Motor neuron (in vitro differentiated cells): ENCODE data around the gene SUN2. TPM values are rescaled to one million over a fixed set of nuclear protein-coding genes. Genes with fewer than 3 reads are reported as not detected.

ENCODE experiments used
- ATAC-seq, 8 experiments: fragments of 200-7000 bp; cut with Tn5 transposase; replicated peaks in 6 of 8; 2 replicates each; pipeline ENCODE4 v1.8.0; 2021; ENCODE audit warnings: mild to moderate bottlenecking in 8 of 8, moderate library complexity in 8 of 8
- H3K27ac ChIP-seq, 2 donors: fragments of 250-450 bp; sonication (Bioruptor Pico); 2 replicates each; pipeline ENCODE4 v1.9.0; 2021; ENCODE audit warnings: antibody characterized with exemption in 2 of 2, mild to moderate bottlenecking in 2 of 2, moderate library complexity in 1 of 2
- H3K4me1 ChIP-seq, 2 donors: fragments of 250-450 bp; sonication (Bioruptor Pico); replicated peaks in 1 of 2; 2 replicates each; pipeline ENCODE4 v1.6.1; 2021; ENCODE audit warnings: antibody characterized with exemption in 2 of 2, mild to moderate bottlenecking in 2 of 2, moderate library complexity in 1 of 2
- H3K4me3 ChIP-seq, 5 donors: fragments of 250-450 bp; sonication (Bioruptor Pico); 2 replicates each; pipeline ENCODE4 v1.9.0; 2021; ENCODE audit warnings: antibody characterized with exemption in 5 of 5, mild to moderate bottlenecking in 5 of 5, moderate library complexity in 4 of 5
- WGBS, 10 experiments: fragments of 450-650 bp; shearing (Covaris generic); methylation state at CpG; one replicate each; pipeline ENCODE4 v1.0.0; 2022; 5-methylcytosine and 5-hydroxymethylcytosine counted together
- in situ Hi-C, 9 experiments: fragments of 400-800 bp; cut with MboI; loops; one replicate each; pipeline ENCODE4 v1.15.0; 2021; ENCODE audit warnings: low sequenced_read_pairs in 9 of 9, low pct_unique_long_range_greater_than_20kb in 2 of 9; ENCODE audit not compliant: unreplicated experiment in 9 of 9
- total RNA-seq, 8 experiments: library from RNA; unstranded; fragments of 300-600 nt; gene quantifications; 2 replicates each; pipeline versions ENCODE4 v1.2.3 to v1.2.4, GENCODE V29; 2022

The SUN2 gene
- total RNA-seq, 8 experiments from 2014 or later = 29.8 to 49.9 (median 38.0) TPM

DNA sequence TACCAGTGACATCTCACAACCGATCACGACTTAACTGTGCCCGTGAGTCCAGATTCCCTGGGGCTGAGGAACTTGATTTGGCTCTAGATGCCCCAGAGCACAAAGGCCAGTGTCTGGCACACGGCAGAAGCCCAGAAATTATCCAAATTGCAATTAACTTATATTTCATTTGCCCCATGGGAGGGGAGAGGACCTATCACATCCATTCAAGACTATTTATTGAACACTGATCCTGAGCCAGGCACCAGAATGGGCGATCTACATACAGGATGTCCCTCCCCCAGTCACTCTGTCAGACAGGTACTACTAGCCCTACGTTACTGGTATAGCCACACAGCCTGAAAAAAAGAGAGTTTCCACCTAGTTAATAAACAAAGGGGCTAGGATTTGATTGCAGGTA is 33.0 kb upstream of the SUN2 start:
- H3K27ac ChIP-seq = no peak overlapping the region
- in situ Hi-C loops = no loop called here
- WGBS, 10 experiments = 3 to 94% (median 51%) methylated on average over 3 to 5 of the region's 6 CpGs; no CpG with 5 or more reads in 3 of the 10 experiments
- peak in 2 of 8 experiments; percentile 11 to 20 for ATAC-seq
- H3K4me3 ChIP-seq = no peak overlapping the region
- H3K4me1 ChIP-seq = peaks cover 6 to 7% of the 10 kb centered on the region in 2 donors

DNA sequence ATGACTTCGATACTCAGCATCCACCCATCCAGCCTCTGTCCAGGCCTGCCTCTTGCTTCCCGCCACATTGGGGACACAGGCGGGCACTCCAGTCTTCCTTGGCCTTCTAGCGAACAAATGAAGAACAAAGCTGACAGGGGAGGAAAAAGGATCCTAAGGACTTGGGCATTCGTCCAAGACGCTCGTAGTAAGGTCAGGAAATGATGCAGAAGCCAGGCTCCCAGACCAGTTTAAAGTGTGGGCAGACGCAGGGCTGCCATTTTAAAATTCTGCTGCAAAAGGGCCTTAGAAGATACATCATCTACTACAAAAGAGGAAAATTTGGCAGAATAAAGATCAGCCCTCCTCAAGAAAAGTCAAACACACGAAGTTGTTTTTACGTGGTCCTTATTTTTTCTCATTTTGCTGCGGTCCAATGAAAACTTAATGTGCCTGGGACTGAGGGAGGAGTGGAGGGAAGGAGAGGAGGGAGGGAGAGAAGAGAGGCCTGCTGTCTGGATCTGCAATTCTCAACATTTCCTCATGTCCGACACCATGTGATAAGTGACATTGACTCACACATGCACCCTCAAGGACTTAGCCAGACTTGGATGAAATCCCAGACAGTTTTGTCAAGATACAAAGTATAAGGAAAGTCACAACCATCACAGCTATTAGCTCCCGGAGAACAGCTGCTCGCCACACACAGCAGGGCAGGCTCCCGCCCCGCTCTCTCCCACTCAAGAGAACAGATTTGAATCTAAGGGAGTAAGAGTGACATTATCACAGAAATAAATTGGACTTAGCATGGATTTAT is 32.4 kb upstream of the SUN2 start:
- no peak overlapping the region for H3K27ac ChIP-seq
- no peak overlapping the region for H3K4me3 ChIP-seq
- 0 to 100% (median 66%) methylated on average over 1 to 14 of the region's 16 CpGs; no CpG with 5 or more reads in 4 of the 10 experiments for WGBS, 10 experiments
- in situ Hi-C loops = no loop called here
- peaks cover 9 to 10% of the 10 kb centered on the region in 2 donors for H3K4me1 ChIP-seq
- peak in 7 of 8 experiments; percentile 21 to 98 (median 85) for ATAC-seq

DNA sequence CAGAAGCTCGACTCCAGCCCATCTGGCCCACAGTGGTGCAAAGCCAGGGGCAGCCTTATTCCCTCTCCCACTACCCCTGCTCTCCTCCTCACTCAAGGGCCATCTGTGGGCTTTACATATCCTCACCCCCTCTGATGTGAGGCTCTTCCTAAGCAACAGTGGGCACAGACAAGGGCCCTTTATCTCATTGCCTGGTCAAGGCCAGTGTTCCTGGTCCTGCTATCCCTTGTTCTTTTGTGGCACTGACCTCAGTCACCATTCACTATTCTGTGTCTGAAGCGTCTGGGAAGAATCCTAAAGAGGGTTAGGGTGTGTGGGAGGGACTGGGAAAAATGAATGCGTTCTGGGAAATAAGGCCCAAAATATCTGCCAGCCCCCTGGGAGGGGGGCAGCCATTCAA is 30.8 kb upstream of the SUN2 start:
- no peak for ATAC-seq
- H3K4me1 ChIP-seq = peaks cover 11 to 13% of the 10 kb centered on the region in 2 donors
- WGBS, 10 experiments = 59 to 100% (median 86%) methylated on average over 1 to 2 of the region's 3 CpGs; no CpG with 5 or more reads in 6 of the 10 experiments

DNA sequence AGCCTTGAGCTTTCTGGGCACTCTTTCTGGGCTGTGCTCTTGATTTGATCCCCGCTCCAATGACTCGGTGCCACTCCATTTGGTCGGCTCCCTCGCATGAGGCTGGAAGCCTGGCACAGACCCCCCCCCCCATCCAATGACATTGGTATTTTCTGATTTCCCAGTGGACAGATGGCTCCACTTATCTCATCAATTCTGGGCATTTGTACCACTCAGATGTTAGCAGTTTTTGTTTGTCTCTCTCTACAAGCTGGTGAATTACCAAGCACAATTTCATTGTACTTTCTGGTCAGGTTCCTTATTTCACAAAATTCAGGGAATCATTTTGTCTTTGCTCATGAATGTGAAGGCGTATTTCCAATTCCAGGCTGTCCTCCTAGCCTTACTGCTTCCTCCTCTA is 29.1 kb upstream of the SUN2 start:
- ATAC-seq = no peak
- in situ Hi-C loops = no loop called here
- peaks cover 11 to 13% of the 10 kb centered on the region in 2 donors for H3K4me1 ChIP-seq
- 80 to 100% (median 95%) methylated on average over 1 to 4 of the region's 5 CpGs; no CpG with 5 or more reads in 2 of the 10 experiments for WGBS, 10 experiments
- H3K27ac ChIP-seq = no peak overlapping the region
- no peak overlapping the region for H3K4me3 ChIP-seq

More for the DNA sequence above, 30.8 kb upstream of the SUN2 start:
- H3K27ac ChIP-seq = no peak overlapping the region
- no peak overlapping the region for H3K4me3 ChIP-seq
- in situ Hi-C loops = no loop called here

DNA sequence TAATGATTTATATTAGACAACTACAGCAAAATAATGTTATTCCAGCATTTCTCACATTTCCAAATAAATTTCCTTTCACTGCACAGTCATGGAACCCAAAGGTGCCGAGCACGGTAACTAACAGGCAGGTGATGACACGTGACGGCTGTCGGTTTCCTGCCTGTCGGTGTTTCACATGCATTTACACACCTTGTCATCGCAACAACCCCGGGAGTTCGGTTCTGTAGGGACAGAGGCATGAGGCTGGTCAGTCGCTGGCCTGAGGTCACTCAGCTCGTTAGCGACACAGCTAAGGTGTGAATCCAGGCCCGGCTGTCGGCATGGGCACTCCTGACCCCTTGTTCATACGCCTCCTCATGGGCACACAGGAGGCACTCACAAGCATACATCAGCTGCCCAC is 28.2 kb upstream of the SUN2 start:
- WGBS, 10 experiments = 85 to 100% (median 94%) methylated on average over 2 to 8 of the region's 15 CpGs; no CpG with 5 or more reads in 3 of the 10 experiments
- H3K27ac ChIP-seq = no peak overlapping the region
- H3K4me3 ChIP-seq = no peak overlapping the region
- ATAC-seq = no peak
- peaks cover 11 to 13% of the 10 kb centered on the region in 2 donors for H3K4me1 ChIP-seq
- in situ Hi-C loops = no loop called here

DNA sequence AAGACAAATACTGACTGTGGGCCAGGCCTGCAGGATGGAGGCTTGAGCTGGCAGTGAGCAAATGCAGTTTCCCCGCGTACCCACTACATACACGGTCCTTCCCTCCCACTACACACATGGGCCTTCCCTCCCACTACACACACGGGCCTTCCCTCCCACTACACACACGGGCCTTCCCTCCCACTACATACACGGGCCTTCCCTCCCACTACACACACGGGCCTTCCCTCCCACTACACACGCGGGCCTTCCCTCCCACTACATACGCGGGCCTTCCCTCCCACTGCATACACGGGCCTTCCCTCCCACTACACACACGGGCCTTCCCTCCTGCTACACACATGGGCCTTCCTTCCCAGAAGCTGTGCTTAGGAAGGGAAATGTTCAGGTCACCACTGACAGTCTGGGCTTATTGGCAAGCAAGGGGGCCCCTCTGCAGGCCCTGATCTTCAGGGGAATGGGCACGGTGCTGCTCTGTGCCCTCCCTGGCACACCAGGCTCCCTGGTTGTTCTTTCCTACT is 27.4 kb upstream of the SUN2 start:
- peaks cover 11 to 13% of the 10 kb centered on the region in 2 donors for H3K4me1 ChIP-seq
- 79 to 80% methylated on average over 1 to 7 of the region's 14 CpGs; no CpG with 5 or more reads in 8 of the 10 experiments for WGBS, 10 experiments
- in situ Hi-C loops = no loop called here
- ATAC-seq = peak in 7 of 8 experiments; percentile 5 to 82 (median 75)
- H3K4me3 ChIP-seq = no peak overlapping the region
- H3K27ac ChIP-seq = peak overlapping the region; percentile 52 to 64

DNA sequence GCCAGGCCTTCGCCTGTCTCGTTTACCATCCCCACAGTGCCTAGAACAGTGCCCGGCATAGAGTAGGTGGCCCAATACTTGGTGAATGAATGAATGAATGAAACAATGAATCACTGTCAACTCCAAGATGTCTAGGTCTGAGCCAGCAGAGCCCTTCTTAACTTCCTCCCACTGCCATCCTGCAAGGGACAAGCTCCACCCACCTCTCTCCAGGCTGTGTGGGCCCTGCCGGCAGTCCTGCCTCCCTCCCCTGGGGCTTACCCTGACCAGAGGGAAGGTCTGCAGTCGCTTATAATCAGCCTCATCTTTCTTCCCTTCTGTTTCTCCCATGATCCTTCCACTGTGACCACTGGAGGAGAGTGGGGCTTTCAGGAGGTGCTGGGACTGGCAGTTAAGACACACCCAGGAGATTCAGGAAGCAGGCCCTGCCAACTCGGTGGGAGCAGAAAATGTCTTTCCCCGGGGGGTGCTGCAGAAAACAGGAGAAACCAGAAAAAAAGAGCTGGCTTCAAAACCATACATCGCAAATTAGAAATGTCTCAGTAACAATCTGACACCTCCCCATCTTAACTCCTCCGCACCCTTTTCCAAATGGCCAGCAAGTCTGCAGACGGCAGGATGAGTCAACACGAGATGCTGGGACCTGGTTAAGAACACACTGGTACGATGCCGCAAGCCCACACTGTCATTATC is 26.8 kb upstream of the SUN2 start:
- peak in 7 of 8 experiments; percentile 76 to 91 (median 84) for ATAC-seq

DNA sequence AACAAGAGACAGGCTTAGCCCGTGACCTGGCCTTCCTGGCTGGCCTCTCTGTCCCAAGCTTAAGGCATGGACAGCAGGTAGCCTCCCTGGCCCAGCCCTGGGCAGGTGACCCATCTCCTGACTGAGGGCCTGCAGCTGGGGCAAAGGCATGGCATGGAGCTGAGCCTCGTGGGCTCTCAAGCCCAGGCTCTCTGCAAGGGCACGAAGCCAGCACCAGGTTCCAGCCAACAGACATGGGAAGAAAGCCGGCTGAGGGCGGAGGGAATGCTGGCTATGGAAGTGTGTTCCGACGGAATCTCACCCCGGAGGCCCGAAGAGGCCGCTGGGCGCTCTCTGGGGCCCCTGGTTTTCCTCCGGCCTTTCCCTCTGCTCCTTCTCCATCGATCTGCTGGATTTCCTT is 25.2 kb upstream of the SUN2 start:
- Histone ChIP-seq H3K4me1 (peaks cover 11 to 13% of the 10 kb centered on the region in 2 donors), H3K27ac (no peak overlapping the region), H3K4me3 (no peak overlapping the region)
- WGBS, 10 experiments = 80 to 100% (median 93%) methylated on average over 1 to 10 of the region's 13 CpGs; no CpG with 5 or more reads in 7 of the 10 experiments
- ATAC-seq = no peak
- in situ Hi-C loops = no loop called here

More for the DNA sequence above, 26.8 kb upstream of the SUN2 start:
- Histone ChIP-seq H3K4me3 (no peak overlapping the region), H3K4me1 (peaks cover 11 to 13% of the 10 kb centered on the region in 2 donors), H3K27ac (peak overlapping the region; percentile 52 to 64)
- in situ Hi-C loops = no loop called here
- WGBS, 10 experiments = 40 to 100% (median 76%) methylated on average over 1 to 7 of the region's 13 CpGs; no CpG with 5 or more reads in 1 of the 10 experiments

DNA sequence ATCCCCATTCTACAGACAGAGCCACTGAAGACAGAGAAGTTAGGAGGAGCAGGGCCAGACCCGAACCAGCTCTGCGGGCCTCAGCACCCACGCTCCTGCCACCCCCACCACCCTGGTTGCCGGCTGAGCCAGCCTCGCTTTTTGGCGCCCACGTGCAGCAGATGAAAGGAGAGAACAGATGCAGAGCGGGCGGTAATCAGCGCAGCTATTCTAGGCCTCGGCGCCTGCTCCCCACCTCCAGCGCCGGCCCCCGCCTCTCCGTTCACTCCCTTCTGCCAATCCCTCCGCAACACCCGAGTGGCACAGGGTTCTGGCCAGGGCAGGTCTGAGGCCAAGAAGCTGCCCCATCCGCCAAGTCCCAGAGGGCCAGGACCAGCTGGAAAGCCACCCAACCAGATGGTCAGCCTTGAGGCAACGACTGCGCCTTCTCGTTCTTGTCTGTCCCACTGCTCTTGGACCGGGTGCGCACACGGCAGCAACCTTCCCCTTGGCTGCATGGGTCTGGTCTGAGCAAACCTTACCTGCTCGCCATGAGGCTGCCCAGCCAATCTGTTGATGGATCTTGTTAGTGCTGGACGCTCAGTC is 21.4 kb upstream of the SUN2 start:
- WGBS, 10 experiments = 70 to 96% (median 92%) methylated on average over 2 to 6 of the region's 27 CpGs; no CpG with 5 or more reads in 7 of the 10 experiments
- no peak overlapping the region for H3K4me3 ChIP-seq
- in situ Hi-C loops = no loop called here
- no peak for ATAC-seq
- H3K27ac ChIP-seq = no peak overlapping the region
- peaks cover 1 to 3% of the 10 kb centered on the region in 2 donors for H3K4me1 ChIP-seq

DNA sequence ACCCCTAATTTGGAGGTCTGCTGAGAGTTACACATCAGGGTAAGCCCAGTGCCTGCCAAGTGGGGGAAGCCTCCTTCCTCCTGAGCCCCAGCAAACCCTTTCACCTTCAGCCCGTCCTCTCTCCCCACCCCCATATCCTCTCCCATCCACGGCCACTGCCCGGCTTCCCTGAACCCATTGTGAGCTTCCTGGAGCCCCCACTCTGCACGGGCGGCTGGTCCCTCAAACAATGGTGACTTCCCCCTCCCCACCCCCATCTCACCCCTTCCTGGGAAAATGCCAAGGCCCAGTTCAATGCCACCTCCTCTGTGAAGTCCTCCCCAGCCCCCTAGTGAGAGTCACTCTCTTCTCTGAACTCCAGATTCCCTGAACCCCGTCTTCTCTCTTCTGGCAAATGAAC is 20.3 kb upstream of the SUN2 start:
- no CpG with 5 or more reads among the region's 6 CpGs for WGBS, 10 experiments
- ATAC-seq = no peak
- no peak overlapping the region for H3K27ac ChIP-seq
- no peak overlapping the region for H3K4me3 ChIP-seq
- H3K4me1 ChIP-seq = peaks cover 0 to 3% of the 10 kb centered on the region in 2 donors
- in situ Hi-C loops = no loop called here

DNA sequence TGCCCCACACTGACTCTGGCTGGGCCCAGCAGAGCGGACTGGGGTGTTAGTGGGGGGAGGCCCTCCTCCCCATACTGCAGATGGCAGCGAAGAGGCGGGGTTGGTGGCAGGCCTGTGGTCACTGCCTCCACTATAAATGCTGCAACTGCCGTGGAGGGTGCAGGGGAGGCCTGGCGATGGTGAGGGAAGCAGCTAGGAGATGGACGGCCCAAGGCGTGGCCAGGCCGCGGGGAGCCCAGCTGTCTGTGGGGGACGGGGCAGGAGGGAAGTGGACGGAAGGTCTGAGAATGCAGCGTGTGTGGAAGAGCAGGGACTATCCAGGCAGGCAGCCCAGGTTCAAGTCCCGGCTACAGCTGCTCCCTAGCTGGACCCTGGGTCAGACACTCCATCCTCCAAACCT is 19.9 kb upstream of the SUN2 start:
- H3K27ac ChIP-seq = no peak overlapping the region
- 60 to 73% (median 63%) methylated on average over 1 to 6 of the region's 13 CpGs; no CpG with 5 or more reads in 6 of the 10 experiments for WGBS, 10 experiments
- H3K4me1 ChIP-seq = peaks cover 0 to 3% of the 10 kb centered on the region in 2 donors
- H3K4me3 ChIP-seq = no peak overlapping the region
- peak in 6 of 8 experiments; percentile 19 to 44 (median 31) for ATAC-seq
- in situ Hi-C loops = no loop called here

DNA sequence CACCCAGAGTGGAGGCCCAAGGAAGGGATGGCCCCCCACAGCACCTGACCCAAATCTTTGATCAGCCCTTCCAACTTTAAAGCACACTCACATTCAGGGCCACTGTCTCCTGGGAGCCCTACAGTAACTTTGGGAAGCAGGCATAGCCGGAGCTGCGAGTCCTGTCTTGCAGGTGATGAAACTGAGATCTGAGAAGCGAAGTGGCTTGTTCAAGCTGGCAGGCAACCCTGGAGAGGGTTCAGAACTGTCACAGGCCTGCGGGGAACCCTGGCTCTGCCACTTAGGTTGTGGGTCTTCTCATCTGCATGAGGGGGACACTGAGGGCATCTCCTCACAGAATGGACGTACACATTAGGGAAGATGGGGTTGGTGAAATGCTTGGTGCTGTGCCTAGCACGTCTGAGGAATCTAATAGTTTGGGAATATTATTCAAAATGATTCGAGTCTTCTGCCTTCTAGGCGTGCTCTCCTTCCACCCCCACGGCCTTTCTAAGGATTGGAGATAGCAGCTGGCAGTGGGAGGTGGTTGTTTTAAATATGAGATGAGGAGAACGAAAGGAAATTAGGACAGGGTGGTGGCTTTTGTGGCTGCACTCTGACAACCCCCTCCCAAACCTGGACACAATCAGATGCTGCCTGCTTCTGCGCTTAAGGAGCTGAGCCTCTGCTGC is 18.8 kb upstream of the SUN2 start:
- ATAC-seq = peak in 1 of 8 experiments; percentile 86
- H3K4me3 ChIP-seq = no peak overlapping the region

More for the DNA sequence above, 18.8 kb upstream of the SUN2 start:
- in situ Hi-C loops = loop anchor here in 1 of 9 experiments (25.0 kb wide), 1 partner anchor 238 kb away; the partner anchor contains the start of genes APOBEC3C and APOBEC3D
- Histone ChIP-seq H3K27ac (no peak overlapping the region), H3K4me1 (peaks cover 0 to 3% of the 10 kb centered on the region in 2 donors)
- 7 to 95% (median 85%) methylated on average over 2 to 6 of the region's 11 CpGs; no CpG with 5 or more reads in 2 of the 10 experiments for WGBS, 10 experiments
